BE2C (cell line): Measurements from ENCODE around the gene RNF149.
"Not testable (repeated sequence)": the region's sequence is repeated elsewhere in the genome, so short reads cannot be mapped to it uniquely, and the experiment has no call there.

Experiments
- DNase-seq: peaks from one replicate; pipeline ENCODE4 v3.0.0-alpha.2; 2020
- H3K27me3 ChIP-seq: fragments of 250-450 bp; sonication (Bioruptor Pico); 2 replicates; pipeline ENCODE4 v1.5.1; 2020; ENCODE audit warnings: mild to moderate bottlenecking
- H3K36me3 ChIP-seq: fragments of 250-450 bp; sonication (Bioruptor Pico); 2 replicates; pipeline ENCODE4 v1.5.1; 2020; ENCODE audit warnings: mild to moderate bottlenecking
- H3K4me1 ChIP-seq: fragments of 250-450 bp; sonication (Bioruptor Pico); 2 replicates; pipeline ENCODE4 v1.5.1; 2020
- H3K4me3 ChIP-seq: 2 replicates; pipeline ENCODE4 v1.5.1; 2011; ENCODE audit warnings: low read depth, low read length
- H3K9me3 ChIP-seq: fragments of 250-450 bp; sonication (Bioruptor Pico); 2 replicates; pipeline ENCODE4 v1.5.1; 2020
- TF ChIP-seq, protein P1 (sequence below): IDR thresholded peaks from 2 replicates; pipeline ENCODE4 v1.5.1; 2012; ENCODE audit warnings: mild to moderate bottlenecking, low read depth, low read length

Gene RNF149

DNA sequence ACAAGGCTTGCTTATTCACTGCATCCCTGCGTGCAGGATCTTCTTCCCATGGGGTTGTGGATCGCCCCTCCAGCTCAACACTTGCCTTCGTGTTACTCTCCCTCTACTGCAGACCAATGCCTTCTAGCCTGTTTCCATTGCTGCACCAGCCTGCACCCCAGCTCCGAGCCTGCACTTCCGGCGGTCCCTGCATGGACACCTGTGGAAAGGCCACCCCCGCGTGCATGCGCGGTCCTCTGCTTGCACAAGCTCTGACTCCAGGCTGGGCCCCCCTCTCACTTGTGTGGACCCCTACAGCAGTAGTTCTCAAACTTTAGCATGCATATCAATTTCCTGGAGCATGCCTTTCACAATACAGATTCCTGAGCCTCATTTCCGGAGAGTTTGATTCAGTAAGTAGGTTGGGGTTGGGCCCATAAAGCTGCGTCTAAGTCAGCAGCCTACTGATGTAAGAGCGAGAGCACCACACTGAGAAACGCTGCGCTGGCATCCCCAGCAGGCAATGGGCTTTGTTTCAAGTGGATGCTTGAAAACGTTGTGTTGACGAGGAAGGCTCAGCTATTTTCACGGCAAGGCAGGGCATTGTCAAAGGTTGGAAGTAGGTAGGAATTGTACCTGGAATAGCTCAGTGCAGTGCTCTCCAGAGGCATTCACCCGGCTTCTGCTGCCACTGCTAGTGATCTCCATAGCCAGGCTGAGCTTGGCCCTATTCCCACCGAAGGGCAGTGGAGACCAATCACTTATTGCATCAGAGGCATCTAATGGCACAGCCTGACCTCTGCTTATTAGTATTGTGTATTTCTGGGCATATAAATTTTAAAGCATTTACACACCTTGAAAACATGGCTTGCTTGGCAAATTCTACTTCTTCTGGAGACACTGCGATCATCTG, 46.2 kb upstream of the RNF149 start:
- TF ChIP-seq, protein P1, sequence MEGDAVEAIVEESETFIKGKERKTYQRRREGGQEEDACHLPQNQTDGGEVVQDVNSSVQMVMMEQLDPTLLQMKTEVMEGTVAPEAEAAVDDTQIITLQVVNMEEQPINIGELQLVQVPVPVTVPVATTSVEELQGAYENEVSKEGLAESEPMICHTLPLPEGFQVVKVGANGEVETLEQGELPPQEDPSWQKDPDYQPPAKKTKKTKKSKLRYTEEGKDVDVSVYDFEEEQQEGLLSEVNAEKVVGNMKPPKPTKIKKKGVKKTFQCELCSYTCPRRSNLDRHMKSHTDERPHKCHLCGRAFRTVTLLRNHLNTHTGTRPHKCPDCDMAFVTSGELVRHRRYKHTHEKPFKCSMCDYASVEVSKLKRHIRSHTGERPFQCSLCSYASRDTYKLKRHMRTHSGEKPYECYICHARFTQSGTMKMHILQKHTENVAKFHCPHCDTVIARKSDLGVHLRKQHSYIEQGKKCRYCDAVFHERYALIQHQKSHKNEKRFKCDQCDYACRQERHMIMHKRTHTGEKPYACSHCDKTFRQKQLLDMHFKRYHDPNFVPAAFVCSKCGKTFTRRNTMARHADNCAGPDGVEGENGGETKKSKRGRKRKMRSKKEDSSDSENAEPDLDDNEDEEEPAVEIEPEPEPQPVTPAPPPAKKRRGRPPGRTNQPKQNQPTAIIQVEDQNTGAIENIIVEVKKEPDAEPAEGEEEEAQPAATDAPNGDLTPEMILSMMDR: no peak
- Histone ChIP-seq H3K4me1 (no peaks in the 10 kb centered on the region), H3K36me3 (no peaks in the 10 kb centered on the region), H3K27me3 (no peaks in the 10 kb centered on the region), H3K9me3 (no peaks in the 10 kb centered on the region), H3K4me3 (no peak overlapping the region)
- DNase-seq: no peak

DNA sequence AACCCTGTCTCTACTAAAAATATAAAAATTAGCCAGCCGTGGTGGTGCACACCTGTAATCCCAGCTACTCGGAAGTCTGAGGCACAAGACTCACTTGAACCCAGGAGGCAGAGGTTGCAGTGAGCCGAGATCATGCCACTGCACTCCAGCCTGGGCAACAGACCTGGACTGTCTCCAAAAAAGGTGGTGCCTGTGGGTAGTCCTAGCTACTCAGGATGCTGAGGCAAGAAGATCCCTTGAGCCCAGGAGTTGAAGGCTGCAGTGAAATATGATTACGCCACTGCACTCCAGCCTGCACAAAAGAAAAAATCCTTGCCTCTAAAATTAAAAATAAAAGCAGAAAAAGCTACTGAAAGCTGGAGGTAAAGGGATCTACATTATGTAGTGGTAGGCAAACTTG, 44.1 kb upstream of the RNF149 start:
- H3K36me3 ChIP-seq, DNase-seq, H3K9me3 ChIP-seq, H3K4me3 ChIP-seq, H3K27me3 ChIP-seq, H3K4me1 ChIP-seq: not testable (repeated sequence)

DNA sequence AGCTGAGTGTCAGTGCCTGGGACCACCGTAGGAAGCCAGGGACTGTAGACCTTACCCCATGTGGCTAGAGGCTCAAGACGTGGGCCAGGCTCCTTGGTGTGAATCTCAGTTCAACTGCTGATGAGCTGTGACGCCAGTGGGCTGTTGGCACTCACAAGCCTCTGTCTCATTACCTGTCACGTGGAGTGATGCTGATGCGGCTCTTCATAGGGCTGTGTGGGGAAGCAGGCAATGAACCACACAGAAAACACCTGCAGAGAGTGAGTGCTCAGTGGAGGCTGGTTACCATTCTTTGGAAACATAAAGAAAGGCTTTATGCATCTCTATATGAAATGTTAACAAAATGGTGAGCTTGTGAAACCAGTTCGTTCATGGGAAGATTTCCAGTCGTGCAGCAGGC, 42.7 kb upstream of the RNF149 start:
- H3K27me3 ChIP-seq: no peaks in the 10 kb centered on the region
- TF ChIP-seq, protein P1: no peak
- no peak for DNase-seq
- H3K4me3 ChIP-seq: no peak overlapping the region
- no peaks in the 10 kb centered on the region for H3K36me3 ChIP-seq
- no peaks in the 10 kb centered on the region for H3K9me3 ChIP-seq
- H3K4me1 ChIP-seq: no peaks in the 10 kb centered on the region

DNA sequence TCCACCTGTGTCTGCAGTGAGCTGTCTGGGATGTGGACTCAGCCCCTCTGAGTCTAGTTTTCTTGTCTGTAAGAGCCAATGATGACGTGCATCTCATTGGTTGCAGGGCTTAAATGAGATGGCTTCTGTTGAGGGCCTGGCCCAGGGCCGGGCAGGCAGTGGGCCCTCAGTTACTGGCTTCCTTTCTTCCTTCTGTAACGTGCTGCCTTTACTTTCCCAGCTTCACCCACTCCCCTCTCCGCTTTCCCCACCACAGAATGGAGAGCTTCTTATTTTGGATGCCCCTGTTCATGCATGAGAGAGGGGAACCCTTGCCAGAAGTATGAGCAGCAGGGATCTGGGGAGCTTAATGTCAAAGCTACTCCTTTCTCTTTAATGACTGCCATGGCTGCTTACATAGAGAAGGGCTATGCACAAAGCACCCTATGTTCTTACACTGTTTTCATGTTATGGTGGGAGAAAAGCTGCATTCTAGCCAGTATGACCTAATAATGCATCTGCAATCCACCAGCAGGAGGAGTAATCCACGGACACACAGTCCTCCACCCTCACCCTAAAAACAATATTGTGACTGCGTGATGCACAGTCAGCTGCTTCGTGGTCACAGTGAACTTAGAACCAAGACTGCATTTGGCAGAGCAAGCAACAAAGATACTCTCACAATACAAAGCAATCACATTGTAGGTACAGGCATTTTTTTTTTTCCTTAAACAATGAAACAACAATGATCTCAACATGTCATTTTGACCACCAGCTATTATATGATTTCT, 41.6 kb upstream of the RNF149 start:
- no peaks in the 10 kb centered on the region for H3K4me1 ChIP-seq

DNA sequence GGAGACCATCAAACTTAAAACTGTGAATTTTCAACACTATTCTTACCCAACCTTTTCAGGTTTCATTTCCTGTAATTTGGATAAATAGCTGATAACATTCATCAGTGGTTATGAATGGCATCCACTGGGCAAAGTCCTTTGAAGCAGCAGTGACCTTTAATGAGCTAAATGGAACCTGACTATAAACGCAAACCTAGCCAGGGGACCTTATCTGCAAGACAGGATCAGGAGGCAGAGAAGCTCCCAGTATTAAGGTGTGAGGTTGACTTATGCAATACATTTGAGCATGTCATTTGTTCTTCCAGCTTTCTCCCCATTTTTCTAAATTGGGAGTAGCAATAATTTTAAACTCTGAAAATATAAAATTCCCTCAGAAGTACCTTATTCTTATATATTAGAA, 40.4 kb upstream of the RNF149 start:
- Histone ChIP-seq H3K36me3 (no peaks in the 10 kb centered on the region), H3K27me3 (no peaks in the 10 kb centered on the region), H3K4me3 (no peak overlapping the region), H3K4me1 (no peaks in the 10 kb centered on the region), H3K9me3 (no peaks in the 10 kb centered on the region)
- DNase-seq: no peak
- TF ChIP-seq, protein P1: no peak

More for the DNA sequence above, 41.6 kb upstream of the RNF149 start:
- Histone ChIP-seq H3K9me3 (no peaks in the 10 kb centered on the region), H3K36me3 (no peaks in the 10 kb centered on the region), H3K27me3 (no peaks in the 10 kb centered on the region), H3K4me3 (no peak overlapping the region)
- no peak for DNase-seq
- TF ChIP-seq, protein P1: no peak

DNA sequence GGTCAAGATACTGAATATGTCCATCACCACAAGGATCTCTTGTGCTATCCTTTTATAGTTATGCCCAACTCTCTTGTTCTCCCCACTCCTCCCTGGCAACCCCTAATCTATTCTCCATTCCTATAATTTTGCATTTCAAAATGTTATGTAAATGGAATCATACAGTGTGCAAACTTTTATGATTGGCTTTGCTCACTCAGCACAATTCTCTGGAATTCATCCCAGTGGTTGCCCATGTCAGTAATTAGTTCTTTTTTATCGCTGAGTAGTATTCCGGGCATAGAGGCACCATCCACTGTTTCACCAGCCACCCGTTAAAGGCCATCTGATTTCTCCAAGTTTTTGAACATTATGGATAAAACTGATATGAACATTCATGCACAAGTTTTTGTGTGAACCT, 38.4 kb upstream of the RNF149 start:
- Histone ChIP-seq H3K27me3 (no peaks in the 10 kb centered on the region), H3K9me3 (no peaks in the 10 kb centered on the region), H3K4me3 (no peak overlapping the region), H3K4me1 (no peaks in the 10 kb centered on the region), H3K36me3 (no peaks in the 10 kb centered on the region)
- TF ChIP-seq, protein P1: no peak
- no peak for DNase-seq
